PC-3 (cell line): ENCODE measurements around the gene PHAF1.

Source experiments
- CTCF ChIP-seq: fragments of 300-600 bp; sonication (generic); conservative IDR thresholded peaks from 2 replicates; pipeline ENCODE4 v1.5.1; 2017; ENCODE audit warnings: antibody characterized with exemption, low read depth, mild to moderate bottlenecking, low read length
- EZH2phosphoT487 ChIP-seq: fragments of 300-600 bp; sonication (generic); IDR thresholded peaks from 2 replicates; pipeline ENCODE4 v1.6.1; 2018; ENCODE audit warnings: mild to moderate bottlenecking, antibody characterized with exemption, low read length, borderline replicate concordance

- TF ChIP-seq CTCF (no peak), EZH2phosphoT487 (no peak)
Observed at GRCh38 chr16:67105246-67105645, 4.5 kb upstream of the PHAF1 start.
